Skeletal muscle cell (primary cell): ENCODE data around the gene ZKSCAN1.
A peak's percentile ranks its signal among the peaks of the same experiment; 100 is the strongest.

Experiments
- DNase-seq: peaks from one replicate; pipeline ENCODE4 v3.0.0-alpha.2; 2010; ENCODE audit warnings: low read depth
- H3K4me3 ChIP-seq: 2 replicates; pipeline ENCODE4 v1.5.1; 2011; ENCODE audit warnings: low read depth, mild to moderate bottlenecking, control low read depth, low read length, moderate library complexity

ZKSCAN1 gene

DNA sequence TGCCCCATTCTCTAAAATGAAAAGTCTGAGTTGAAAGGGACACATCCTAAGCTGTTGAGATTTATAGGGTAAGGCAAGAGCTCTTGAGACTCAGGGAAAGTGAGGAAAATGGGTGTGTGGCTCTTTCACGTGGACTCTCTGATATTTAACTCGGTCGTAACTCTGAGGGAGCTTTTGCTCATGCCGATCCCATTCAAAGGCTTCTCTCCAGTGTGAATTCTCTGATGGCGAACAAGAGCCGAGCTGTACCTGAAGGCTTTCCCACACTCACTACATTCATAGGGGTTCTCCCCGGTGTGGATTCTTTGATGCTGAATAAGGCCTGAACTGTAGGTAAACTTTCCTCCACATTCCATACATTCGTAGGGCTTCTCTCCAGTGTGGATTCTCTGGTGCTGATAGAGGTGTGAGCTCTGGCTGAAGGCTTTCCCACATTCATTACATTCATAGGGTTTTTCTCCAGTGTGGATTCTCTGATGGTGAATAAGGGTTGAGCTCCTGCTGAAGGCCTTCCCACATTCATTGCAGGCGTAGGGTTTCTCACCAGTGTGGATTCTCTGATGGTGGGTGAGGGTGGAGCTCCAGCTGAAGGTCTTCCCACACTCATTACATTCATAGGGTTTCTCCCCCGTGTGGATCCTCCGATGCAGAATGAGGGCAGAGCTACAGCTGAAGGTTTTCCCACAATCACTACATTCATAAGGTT is 55.8 kb downstream of the ZKSCAN1 start:
- DNase-seq: no peak
- no peak overlapping the region for H3K4me3 ChIP-seq

DNA sequence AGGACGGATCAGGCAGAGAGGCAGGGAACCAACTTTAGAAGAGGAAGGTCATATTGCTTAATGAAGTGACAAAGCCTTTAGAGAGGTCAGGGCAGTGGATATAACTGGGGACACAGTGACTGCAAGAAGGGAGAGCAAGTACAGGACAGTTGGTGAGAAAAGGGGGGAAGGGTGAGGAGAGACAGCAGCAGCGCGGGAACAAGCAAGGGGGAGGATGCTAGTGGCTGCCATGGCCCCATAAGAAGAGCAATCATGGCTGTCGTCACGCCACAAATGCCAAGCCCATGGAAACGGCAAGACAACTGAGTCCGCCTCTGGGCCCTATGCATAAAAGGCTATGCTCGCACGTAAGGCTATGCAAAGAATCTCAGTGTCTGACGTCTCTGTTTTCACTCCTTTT is 57.1 kb downstream of the ZKSCAN1 start:
- H3K4me3 ChIP-seq: no peak overlapping the region
- no peak for DNase-seq

DNA sequence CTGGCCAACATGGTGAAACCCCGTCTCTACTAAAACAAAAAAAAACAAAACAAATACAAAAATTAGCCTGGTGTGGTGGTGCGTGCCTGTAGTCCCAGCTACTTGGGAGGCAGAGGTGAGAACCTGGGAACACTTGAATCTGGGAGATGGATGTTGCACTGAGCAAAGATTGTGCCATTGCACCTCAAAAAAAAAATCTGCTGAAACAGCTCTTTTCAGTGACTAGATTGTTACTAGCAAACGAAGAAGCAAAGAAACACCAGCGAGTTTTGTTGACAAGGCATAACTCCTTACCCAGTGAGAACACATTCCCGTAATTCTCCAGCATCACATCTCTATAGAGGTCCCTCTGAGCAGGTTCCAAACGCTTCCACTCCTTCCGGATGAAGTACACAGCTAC is 59.4 kb downstream of the ZKSCAN1 start:
- no peak for DNase-seq

DNA sequence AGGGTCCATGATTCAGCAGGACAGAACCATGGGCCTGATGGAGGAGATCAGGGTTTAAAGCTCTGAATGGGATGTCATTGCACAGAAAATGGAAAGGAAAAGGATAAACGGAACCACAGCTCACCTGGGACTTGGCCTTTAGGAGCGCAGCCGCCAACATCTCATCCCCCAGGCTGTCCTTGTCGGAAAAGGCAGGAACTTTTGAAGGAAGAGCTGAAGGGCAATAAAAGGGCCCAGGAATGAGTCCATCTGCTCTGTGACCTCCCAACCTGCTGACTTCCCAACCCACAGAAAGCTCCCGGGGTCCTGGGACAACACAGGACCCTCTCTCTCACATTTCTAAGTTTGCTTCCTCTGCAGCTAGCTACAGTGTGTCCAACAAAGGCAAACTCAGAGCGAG is 60.0 kb downstream of the ZKSCAN1 start:
- DNase-seq: no peak
- H3K4me3 ChIP-seq: no peak overlapping the region

More for the DNA sequence above, 59.4 kb downstream of the ZKSCAN1 start:
- no peak overlapping the region for H3K4me3 ChIP-seq

DNA sequence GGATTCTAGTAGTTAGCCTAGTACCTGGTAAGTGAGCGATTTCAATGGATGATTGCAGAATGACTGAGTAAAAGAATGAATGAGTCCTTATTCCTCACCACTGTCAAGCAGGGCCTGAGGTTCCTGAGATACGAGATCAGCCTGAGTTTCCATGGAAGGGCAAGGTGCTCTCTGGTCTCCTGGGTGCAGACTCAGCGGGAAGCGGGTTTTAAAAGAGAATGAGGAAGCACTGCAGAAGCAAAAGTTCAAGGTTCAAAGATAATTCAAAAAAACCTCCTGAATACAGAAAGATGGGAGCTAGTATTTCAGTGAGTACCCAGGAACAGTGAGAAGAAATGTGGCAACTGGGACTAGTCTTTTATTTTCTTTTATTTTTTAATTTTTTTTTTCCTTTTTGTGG is 61.8 kb downstream of the ZKSCAN1 start:
- no peak for DNase-seq
- no peak overlapping the region for H3K4me3 ChIP-seq

DNA sequence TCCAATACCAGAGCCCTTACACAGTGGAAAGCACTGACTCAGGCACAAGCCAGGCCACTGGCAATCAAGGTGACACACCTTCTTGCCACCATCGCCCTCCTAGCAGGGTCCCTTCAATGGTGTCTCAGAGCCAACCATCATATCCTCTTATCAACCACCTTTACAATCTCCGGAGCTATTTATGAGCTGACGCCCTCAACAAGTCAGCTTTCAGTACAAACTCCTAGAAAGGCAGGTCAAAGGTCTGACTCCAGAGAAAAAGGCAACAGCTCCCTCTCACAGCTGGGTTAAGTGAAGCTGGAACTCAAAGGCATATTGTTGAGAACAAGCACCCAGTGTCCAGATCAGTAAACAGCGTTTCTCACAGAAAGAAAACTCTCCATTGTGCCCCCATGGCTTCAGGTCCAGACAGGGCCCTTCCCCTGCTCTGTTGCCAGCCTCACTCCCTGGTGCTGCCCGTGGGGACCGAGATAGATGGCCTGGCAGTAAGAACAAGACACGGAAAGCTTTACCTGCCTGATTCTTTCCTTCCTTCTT is 63.7 kb downstream of the ZKSCAN1 start:
- no peak overlapping the region for H3K4me3 ChIP-seq
- DNase-seq: no peak

DNA sequence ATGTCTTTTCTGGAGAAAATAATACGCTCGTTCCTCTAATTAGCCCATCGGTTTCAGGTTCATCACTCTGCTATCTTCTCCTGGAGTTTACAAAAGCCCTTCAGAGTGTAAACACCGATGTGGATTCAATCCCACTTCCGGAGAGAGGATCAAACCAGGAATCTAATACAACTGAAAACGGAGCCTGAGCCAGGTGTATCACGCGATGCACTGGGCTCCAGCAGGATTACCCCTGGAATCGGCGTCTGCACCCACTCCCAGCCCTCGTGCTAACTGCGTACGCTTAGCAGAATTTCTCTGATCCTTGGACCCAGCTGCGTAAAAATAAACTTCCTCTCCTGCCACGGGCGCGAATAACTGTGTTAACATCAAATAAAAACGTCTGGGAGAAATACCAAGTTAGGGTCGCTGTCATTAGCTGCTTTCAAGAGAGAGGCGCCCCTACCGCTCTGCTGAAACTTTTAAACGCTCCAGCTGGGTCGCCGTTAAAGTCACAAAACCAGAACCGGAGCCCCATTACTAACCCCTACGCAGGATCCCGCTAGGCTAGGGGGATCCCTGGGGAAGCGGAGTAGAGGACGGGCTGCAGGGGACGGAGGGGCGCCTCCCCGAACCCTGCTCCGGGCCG is 65.6 kb downstream of the ZKSCAN1 start:
- H3K4me3 ChIP-seq: peak overlapping the region; percentile 95
- DNase-seq: no peak

DNA sequence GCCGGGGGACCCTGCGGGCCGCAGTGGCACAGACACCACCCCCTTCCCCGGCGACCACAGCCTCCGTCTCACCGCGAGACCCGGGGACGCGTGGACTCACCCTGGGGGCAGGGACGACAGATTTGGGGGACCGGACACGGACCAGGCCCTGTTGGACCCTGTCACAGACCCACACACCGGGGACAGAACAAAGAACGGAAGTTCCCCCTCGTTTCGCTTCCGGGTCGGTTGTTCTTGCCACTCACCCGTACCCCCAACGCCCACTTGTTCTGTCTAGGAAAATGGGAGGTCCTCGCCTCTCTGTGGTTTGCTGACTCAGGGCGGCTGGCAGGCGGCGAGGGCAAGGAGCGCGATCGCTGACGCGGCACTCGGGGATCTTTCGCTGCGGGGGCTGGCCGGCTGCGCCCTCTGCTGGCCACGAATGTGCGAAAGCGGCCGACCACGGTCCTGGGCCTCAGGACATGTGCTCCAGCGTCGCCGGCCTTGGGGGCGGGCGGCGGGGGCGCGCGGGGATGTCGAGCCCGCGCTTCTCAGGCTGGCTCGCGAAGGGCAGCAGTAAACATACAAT is 66.2 kb downstream of the ZKSCAN1 start, which contains the start of gene ZNF3:
TSS of gene ZNF3 (minus strand) at position 189 of the 568 bp plus-strand sequence. CDS start 4,366 bp downstream, outside the sequence.
- peak; percentile 97 for DNase-seq

DNA sequence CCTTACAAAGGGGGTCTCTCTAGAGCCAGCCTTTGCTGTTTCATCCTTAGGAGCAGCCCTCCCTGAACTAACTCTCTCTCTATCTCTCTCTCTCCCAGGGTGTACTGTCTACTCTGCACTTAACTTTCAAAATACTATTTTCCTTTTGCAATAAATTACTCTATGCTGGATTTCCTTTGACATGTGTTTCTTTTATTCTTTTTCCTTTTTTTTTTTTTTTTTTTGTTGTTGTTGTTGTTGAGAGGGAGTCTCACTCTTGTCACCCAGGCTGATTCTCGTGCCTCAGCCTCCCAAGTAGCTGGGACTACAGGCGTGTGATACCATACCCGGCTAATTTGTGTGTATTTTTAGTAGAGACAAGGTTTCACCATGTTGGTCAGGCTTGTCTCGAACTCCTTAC is 67.6 kb downstream of the ZKSCAN1 start:
- H3K4me3 ChIP-seq: no peak overlapping the region
- no peak for DNase-seq

More for the DNA sequence above, 66.2 kb downstream of the ZKSCAN1 start, which contains the start of gene ZNF3:
- H3K4me3 ChIP-seq: peak within 1 kb of the TSS; percentile 95

DNA sequence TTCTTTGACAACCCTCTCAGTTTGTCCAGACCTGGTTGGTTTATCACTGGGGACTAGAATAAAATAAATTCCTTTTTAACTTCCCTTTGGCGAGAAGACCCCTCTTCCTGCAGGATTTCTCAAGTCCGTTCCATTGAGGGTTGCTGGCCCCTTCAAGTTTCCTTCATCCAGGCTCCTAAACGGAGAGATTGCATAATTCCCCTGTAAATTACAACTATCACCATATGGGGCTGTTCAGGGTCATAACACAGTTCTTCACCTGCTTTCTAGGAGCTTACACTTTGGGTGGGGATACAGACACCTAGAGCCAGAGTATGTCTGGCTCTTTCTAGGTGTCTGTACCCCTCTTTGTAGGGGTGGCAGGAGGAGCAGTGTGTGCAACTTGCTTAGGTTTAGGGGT is 70.1 kb downstream of the ZKSCAN1 start:
- no peak for DNase-seq
- H3K4me3 ChIP-seq: no peak overlapping the region

DNA sequence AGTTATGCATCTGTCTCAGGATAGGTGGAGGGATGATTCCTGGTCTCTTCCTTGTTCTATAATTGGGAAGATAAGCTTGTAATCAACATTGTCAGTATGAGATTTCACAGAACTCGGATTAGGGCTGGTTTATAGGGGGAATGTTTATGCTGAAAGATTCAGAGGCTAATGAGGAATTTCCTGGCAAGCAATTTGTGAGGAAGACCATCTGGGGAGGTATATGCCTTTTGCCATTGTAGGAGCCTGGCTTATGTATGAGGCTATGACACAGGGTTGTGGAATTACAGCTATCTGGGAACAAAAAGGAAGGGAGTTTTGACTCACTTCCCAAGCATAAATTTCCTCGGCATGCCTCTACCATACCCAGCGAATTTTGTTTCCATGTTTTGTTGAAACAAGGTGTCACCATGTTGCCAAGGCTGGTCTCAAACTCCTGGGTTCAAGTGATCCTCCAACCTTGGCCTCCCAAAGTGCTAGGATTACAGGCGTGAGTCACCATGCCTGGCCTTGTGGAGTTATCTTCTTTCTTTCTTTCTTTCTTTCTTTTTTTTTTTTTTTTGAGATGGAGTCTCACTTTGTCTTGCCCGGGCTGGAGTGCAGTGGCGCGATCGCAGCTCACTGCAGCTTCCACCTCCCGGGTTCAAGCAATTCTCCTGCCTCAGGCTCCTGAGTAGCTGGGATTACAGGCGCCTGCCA is 71.8 kb downstream of the ZKSCAN1 start:
- DNase-seq: peak; percentile 84
- no peak overlapping the region for H3K4me3 ChIP-seq

DNA sequence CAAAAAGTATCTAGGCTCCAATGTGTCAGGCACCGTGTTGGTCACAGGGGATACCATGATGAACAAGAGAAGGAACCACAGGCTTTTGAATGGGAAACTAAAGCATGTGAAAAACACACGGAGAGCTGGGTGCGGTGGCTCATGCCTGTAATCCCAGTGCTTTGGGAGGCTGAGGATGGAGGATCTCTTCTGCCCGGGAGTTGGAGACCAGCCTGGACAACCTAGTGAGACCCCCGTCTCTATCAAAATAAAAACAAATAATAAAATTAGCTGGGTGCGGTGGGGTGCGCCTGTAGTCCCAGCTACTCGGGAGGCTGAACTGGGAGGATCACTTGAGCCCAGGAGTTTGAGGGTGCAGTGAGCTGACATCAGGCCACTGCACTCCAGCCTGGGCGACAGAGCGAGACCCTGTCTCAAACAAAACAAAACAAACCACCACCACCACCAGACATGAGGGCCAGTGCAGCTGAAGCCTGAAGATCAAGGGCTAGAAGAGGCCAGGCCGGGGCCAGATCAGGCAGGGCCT is 72.8 kb downstream of the ZKSCAN1 start:
- H3K4me3 ChIP-seq: peak overlapping the region; percentile 76
- DNase-seq: no peak

DNA sequence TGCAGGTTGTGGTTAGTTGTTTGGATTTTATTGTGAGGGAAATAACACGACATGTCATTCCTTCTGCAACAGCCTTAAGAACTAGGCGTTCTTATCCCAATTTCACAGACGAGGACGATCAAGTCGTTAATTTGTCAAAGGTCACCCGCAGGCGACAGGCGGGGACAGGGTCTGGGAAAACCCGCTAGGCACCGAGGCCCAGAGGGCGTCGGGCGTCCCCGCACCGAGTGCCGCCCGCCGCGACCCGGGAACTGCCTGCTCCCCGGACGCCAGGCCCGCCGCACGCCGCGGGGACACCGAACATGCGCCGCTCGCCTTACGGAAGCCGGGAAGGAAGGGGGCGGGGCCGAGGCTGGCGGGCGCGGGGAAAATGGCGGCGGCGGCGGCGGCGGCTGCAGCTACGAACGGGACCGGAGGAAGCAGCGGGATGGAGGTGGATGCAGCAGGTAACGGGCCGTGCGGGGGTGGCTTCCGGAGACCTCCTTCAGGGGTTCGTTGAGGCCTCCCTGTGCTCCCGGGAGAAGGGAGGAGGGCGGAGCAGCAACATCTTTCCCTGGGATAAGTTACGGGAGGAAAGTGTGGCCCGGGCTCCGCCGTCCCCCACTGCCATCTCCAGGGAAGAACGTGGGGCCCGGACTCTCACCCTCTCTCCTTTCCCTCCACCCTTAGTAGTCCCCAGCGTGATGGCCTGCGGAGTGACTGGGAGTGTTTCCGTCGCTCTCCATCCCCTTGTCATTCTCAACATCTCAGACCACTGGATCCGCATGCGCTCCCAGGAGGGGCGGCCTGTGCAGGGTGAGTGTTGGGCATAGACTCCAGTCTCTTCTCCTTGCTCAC is 73.4 kb downstream of the ZKSCAN1 start, which contains the start of gene COPS6:
TSS of gene COPS6 (plus strand) at position 349 of the 837 bp plus-strand sequence. CDS start at position 371, 22 bp downstream.
- DNase-seq: no peak
- peak within 1 kb of the TSS; percentile 76 for H3K4me3 ChIP-seq

DNA sequence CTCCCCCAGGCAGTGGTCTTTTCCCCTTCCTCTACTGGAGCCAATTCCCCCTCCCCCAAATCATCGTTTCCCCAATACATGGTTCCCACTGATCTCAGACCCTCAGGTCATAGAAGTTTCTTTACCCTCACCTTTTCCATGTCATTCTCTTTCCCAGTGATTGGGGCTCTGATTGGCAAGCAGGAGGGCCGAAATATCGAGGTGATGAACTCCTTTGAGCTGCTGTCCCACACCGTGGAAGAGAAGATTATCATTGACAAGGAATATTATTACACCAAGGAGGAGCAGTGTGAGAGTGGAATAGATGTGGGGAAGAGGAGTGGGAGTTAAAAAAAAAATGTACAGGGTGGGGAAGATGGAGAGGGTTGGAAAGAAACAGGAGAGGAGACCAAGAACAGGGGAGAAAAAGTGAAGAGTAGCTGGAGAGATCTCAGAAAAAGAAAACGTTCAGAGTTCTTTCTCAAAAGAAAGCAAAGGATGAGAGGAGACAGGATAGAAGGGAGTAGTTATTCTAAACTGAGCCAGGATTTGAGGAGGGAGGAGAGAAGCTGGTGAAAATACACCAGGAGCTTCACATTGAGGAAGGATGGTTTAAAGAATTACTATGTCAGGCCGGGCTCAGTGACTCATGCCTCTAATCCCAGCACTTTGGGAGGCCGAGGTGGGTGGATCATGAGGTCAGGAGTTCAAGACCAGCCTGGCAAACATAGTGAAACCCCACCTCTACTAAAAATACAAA is 74.2 kb downstream of the ZKSCAN1 start:
- DNase-seq: no peak
- H3K4me3 ChIP-seq: peak overlapping the region; percentile 76

DNA sequence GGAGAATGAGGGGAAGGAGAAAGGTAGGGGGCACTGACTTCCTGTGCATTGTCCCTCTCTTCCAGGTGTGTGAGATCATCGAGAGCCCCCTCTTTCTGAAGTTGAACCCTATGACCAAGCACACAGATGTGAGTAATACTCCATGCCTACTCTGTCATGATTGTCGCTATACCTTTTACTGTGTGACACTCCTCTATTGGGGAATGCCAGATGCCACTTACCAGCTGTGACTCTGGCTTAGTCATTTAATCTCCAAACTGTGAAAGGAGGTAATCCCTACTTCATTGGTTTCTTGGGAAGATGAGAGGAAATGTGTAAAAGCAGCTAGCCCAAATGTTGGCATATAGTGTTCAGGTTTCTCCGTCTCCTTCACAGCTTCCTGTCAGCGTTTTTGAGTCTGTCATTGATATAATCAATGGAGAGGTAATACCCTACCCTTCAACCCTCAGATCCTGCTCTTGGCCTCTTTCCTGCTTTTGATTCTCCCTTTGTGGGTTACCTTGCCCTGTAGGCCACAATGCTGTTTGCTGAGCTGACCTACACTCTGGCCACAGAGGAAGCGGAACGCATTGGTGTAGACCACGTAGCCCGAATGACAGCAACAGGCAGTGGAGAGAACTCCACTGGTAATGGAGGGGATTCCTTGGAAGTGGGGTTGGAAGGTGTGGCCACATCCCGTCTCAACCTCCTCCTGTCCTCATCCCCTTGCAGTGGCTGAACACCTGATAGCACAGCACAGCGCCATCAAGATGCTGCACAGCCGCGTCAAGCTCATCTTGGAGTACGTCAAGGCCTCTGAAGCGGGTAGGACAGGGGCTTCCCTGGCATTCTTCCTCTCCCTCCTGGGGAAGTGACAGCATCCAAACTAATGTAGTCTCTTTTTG is 75.4 kb downstream of the ZKSCAN1 start:
- no peak for DNase-seq

More for the DNA sequence above, 75.4 kb downstream of the ZKSCAN1 start:
- H3K4me3 ChIP-seq: no peak overlapping the region
